LNCaP clone FGC (cell line): ENCODE data around the gene CYTH4.
A peak's percentile ranks its signal among the peaks of the same experiment; 100 is the strongest.

Experiments used
- DNase-seq: peaks from one replicate; pipeline ENCODE4 v3.0.0-alpha.2; 2011; ENCODE audit warnings: low read depth
- H3K4me3 ChIP-seq: 2 replicates; pipeline ENCODE4 v1.5.1; 2011; ENCODE audit warnings: mild to moderate bottlenecking, low read depth, low read length, control low read depth
- TF ChIP-seq, protein P1 (sequence below): IDR thresholded peaks from 2 replicates; pipeline ENCODE4 v1.5.1; 2012; ENCODE audit warnings: mild to moderate bottlenecking; ENCODE audit not compliant: control insufficient read depth, insufficient read depth; ENCODE audit errors: extremely low read depth

The CYTH4 gene

DNA sequence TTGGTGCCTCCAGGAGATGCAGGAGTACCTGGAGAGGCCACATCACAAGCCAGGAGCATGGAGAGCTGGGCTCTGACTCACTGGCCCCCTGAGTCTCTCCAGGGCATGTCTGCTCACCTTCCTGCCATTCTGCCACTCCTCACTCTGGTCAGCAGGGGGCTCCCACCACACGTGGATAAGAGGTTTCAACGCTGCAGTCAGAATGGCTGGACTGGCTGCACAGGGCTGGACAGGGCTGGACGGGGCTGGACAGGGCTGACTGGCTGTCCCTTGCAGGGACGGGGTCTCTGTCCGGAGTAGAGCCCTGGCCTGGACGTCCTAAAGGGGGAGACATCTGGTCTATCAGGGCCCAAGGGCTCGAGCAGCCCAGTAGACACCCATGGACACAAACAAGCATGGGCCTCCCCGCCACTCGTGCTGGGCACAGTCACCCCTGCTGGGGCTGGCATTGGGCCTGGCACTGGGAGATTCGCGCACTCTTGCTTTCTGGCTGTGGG is 34.6 kb downstream of the CYTH4 start:
- TF ChIP-seq, protein P1, sequence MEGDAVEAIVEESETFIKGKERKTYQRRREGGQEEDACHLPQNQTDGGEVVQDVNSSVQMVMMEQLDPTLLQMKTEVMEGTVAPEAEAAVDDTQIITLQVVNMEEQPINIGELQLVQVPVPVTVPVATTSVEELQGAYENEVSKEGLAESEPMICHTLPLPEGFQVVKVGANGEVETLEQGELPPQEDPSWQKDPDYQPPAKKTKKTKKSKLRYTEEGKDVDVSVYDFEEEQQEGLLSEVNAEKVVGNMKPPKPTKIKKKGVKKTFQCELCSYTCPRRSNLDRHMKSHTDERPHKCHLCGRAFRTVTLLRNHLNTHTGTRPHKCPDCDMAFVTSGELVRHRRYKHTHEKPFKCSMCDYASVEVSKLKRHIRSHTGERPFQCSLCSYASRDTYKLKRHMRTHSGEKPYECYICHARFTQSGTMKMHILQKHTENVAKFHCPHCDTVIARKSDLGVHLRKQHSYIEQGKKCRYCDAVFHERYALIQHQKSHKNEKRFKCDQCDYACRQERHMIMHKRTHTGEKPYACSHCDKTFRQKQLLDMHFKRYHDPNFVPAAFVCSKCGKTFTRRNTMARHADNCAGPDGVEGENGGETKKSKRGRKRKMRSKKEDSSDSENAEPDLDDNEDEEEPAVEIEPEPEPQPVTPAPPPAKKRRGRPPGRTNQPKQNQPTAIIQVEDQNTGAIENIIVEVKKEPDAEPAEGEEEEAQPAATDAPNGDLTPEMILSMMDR, result peak; percentile 98
- H3K4me3 ChIP-seq, result no peak overlapping the region
- peak; percentile 26 for DNase-seq

GRCh38 chr22:37317698-37318210 is 35.4 kb downstream of the CYTH4 start:
- DNase-seq, result no peak
- TF ChIP-seq, protein P1, result no peak
- no peak overlapping the region for H3K4me3 ChIP-seq

DNA sequence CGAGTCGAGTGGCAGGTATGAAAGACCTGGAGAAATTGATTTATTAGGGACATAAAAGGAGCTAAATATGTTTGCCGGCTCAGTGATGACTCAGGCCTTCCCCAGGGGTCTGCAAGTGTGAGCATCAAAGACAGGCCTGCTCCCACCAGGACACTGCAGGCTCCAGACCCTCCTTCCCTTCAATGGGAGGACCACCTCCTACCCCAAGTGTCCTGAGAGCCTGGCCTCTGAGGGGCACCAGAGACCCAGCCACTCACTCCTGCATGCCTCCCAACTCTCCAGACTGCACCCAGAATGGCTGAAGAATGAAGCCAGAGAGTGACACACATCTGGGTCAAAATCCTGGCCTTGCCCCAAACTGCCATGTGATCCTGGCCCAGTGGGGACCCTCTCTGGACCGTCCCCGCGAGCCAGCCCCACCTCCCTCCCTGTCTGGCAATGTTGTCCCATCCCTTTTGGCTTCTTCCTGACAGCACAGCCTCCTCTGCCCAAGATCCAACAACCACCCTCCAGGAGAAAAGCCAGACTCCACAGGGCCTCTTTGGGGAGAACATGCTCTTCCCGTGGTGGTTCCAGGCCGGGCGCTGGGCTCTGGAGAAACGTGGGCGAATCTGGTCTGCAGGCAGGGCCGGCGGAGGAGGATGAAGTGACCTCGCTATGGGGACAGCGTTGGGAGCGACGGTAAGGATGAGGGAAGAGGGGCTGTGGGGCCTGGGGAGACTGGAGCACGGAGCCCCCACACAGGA is 36.2 kb downstream of the CYTH4 start:
- TF ChIP-seq, protein P1, result no peak
- no peak overlapping the region for H3K4me3 ChIP-seq
- no peak for DNase-seq

DNA sequence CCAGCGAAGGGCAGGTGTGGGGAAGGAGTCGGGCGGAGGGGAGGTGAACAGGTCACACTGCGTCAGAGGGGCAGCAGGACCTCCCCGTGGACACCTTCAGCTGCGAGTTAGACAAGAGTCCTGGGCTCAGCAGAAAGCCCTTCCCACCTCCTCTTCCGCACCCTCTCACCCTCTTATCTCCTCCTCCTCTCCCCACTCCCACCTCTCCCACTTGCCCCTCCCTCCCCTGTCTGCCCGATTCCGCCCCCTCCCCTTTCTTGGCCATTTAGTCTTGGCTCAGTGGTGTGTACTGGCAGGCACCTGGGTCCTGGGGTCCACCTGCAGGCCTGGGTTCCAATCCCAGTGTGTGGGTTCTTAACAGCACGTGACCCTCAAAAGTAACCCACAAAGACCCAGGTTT is 37.2 kb downstream of the CYTH4 start:
- TF ChIP-seq, protein P1, result no peak
- no peak for DNase-seq

GRCh38 chr22:37320726-37321677 is 38.7 kb downstream of the CYTH4 start:
- peak; percentile 4 for DNase-seq
- no peak overlapping the region for H3K4me3 ChIP-seq
- TF ChIP-seq, protein P1, result no peak

More for the DNA sequence above, 37.2 kb downstream of the CYTH4 start:
- no peak overlapping the region for H3K4me3 ChIP-seq

- no peak for DNase-seq
- TF ChIP-seq, protein P1, result no peak
- H3K4me3 ChIP-seq, result no peak overlapping the region
These were observed 42.2 kb downstream of the CYTH4 start for GRCh38 chr22:37324340-37325038.
